HG02610 (cell line): ENCODE results near the gene MYORG.

Source experiments
- ATAC-seq: cut with Tn5 transposase; IDR thresholded peaks from one replicate; pipeline ENCODE4 v1.9.1; 2021; ENCODE audit warnings: mild to moderate bottlenecking, moderate library complexity; ENCODE audit not compliant: unreplicated experiment

MYORG gene

GRCh38 chr9:34376596-34377403 is at the start of gene MYORG:
Gene MYORG (minus strand): TSS chr9:34376898. CDS start chr9:34372943, 3,955 bp downstream.
- peak; percentile 82 for ATAC-seq

DNA sequence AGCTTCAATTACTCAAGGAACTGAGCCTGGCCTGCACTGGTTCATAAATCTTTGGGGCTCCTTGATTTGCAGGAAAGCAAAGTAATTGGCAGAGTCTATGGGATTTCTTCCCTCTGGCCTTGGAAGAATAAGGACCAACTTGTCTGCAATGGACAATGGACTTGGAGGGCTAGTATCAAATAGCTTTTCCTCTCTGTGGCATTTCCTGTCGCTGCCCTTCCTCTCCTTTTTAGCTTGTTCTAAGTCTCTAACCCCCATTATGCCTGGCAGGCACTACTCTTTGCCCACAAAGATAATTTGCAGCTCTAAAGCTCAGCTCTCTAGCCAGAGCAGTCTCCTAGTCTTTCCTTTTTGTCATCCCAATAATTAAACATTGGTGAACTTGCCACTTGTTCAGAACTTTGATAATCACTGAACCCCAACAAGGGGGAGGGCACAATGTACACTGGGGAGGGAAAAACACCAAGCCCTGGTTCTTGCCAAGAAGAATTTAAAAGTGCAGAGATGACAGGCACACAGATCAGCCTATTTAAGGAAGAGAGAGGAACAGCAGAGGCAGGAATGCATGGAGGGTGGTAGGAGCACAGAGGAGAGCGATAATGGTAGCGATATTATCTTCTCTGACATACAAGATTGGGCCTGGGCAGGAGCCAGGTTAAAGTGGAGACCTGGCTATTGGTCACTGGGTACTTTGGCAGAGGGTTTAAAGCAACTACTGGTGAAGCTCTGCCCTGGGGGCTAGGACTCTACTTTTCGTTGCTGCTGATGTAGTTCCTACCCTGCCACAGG is 43.2 kb upstream of the MYORG start:
- no peak for ATAC-seq

DNA sequence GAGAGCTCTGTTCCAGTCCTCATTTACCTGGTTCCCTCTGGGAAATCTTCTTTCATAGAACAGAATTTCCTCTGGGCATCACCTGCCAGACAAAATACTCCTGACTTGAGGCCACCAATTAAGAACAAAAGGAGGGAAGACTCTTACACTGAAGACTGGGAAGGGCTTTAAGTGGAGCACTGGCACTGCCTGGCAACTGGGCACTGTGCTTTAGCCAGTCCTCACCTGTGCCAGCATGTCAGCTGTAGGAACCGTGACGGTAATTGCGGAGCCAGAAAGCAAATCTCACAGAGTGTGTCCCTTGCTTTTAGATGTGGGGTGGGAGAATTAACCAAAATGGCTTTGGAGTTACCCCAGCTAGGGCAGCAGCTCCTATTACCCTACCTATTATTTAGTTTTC is 41.0 kb upstream of the MYORG start:
- ATAC-seq = no peak

- ATAC-seq = no peak
Measured at GRCh38 chr9:34413231-34413852, 36.6 kb upstream of the MYORG start.

DNA sequence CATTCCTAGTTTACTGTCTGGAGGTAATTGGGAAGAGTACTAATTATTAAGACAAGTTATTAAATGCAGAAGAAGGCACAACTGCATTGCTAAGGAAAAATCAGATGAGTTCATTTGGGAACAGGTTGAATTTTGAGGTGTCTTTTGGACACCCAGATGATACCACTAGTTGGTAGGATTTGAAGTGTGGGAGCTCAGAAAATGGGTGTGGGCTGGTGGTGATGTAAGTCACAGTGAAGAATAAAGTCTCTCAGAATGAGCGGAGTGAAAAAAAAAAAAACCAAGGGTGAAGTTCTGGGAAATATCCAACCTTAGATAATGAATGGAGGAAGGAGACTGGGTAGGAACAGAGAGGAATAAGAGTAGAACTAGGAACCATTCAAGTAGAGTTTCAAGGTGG is 35.6 kb upstream of the MYORG start:
- no peak for ATAC-seq

DNA sequence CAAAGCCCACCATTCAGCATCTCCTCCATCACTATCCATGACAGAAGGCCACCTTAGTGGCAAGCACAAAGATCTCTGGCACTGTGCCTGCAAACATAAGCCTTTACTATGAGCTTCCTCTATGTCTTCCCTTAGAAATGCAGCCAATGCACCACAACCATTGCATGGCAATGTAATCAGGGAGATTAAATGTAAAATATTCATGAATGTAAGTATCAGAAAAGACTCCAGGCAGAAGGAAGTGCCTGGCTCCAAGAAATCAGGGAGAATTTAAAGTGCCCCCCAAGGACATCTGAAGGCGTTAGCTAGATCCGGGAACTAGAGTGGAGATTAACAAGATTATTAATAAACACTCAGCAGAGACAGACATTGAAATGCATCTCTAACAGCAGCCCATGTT is 32.5 kb upstream of the MYORG start:
- no peak for ATAC-seq

GRCh38 chr9:34408173-34408572 is 31.5 kb upstream of the MYORG start:
- no peak for ATAC-seq

- no peak for ATAC-seq
Measured at GRCh38 chr9:34406219-34406618, 29.5 kb upstream of the MYORG start.

GRCh38 chr9:34405719-34406118 is 29.0 kb upstream of the MYORG start:
- ATAC-seq = no peak

GRCh38 chr9:34403554-34404380 is 27.1 kb upstream of the MYORG start:
- ATAC-seq = no peak

- ATAC-seq = no peak
Measured at GRCh38 chr9:34400686-34401602, 24.2 kb upstream of the MYORG start.

GRCh38 chr9:34400275-34400674 is 23.6 kb upstream of the MYORG start:
- no peak for ATAC-seq

GRCh38 chr9:34399729-34400128 is 23.0 kb upstream of the MYORG start:
- ATAC-seq = no peak

DNA sequence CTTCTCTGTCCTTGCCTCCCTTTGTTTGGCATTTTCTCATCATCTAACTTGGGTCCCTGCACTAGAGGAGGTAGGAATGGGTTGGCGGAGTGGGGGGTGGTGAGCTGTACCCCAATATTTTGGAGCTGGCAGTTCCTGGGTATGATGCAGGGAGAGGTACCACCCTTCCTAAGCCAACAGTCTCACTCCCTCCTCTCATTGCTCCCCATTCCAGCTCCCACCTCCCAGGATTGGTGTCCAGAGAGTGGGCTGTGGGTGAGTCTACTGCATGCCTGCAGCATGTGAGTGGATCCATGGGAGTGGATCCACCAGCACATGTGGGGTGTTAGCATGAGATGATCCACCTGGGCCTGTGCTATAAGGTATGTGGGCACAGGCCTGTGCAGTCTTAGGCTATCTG is 22.2 kb upstream of the MYORG start:
- ATAC-seq = no peak

DNA sequence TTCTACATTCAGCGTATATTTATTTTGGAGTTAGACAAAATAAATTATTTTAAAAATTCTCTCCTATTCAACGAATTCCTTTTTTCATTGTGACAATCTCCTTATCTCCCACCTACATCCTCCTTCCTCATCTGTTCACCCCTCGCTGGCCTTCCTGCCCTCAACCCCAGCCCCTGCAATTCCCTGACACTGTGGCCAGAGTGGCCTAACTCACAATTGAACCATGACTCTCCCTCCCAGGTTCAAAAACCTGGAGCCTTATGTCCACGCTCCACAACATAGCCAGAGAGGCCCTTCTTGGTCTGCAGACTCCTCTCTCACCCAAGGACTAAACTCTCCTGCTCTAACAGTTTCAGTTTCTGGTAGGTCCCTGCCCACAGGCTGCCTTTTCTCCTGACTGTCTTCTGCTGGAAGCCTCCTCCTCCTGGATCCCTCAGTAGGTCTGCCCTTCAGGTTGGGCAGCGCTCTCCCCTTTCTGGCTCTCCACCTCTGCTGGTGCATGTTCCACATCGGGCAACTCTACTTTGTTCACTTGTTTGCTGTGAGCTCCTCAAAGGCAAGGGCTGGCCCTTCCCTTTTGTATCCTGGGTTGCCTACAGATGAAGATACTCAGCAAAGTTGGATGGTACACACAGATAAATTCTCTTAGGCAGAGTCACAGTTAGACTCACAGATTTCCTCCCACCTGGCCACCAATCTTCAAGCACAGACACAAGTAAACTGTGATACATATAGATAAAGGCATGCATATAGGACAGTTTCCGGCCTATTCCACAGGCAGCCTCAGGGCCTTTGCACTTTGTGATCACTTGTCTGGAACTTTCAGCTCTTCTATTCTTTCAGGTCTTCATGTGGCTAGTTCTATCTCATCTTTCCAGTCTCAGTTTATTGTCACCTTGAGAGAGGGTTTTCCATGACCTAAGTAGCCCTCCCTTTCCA is 19.8 kb upstream of the MYORG start:
- no peak for ATAC-seq

- ATAC-seq = no peak
Measured at GRCh38 chr9:34392511-34392910, 15.8 kb upstream of the MYORG start.

DNA sequence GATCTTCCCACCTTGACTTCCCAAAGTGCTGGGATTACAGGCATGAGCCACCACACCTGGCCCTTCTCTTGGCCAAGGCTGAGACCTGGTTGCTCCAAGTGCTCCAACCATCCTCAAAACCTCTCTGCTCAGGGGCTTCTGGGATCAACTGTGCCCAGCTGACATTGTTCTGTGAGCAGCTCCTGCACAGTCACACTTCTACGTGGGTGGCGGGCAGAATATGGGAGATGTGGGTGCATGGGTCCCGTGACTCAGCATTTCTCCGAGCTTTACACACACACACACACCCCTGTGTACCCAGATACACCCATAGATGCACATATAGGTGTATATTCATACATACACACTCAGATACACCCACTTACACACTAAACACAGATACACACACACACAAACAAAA is 10.5 kb upstream of the MYORG start:
- ATAC-seq = no peak

DNA sequence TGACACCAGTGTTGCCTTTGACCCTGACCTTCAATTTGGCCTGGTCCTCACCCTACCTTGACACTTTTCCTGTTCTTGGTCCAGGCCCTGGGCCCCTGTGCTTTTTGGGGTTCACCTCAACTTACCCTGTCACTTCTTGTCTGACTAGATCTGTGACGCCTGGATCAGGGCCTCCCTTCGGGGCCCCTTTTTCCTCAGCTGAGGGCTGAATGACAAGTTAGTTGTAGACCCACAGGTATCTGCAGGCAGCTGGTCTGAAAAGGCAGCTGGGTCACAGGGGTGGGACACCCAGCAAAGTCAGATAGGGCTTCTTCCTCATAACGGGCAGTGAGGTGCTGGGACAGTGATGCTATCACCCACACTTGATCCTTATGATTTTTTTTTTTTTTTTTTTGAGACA is 10.0 kb upstream of the MYORG start:
- no peak for ATAC-seq
